ENCODE data around the gene MICB. TPM values are rescaled to one million over a fixed set of nuclear protein-coding genes. Genes with fewer than 3 reads are reported as not detected.
"Not testable (repeated sequence)": the region's sequence is repeated elsewhere in the genome, so short reads cannot be mapped to it uniquely, and the experiment has no call there.

The MICB gene
- total RNA-seq, 1 donor from 2014 or later: 5.8 TPM

DNA sequence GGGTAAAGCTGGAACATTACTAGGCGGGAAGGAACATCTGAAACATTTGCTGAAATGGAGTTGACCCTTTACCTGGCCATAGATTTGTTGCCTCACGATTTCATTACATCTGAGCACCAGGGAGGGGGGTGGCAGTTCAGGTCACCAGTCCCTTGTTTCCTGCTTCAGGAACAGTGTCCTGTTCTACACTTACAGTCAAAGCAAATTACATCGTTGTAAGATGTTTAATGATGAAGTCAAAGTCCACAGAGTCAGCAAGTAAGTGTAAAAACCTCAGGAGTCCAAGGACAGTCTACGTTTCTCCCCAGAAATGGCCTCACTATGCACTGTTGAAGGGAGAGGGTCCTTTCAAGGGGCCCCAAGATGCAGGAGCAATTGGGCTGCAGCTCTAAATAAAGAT lies 8.9 kb upstream of the MICB start:
- peaks cover 7% of the 10 kb centered on the region for H3K4me1 Mint-ChIP-seq (ENCODE audit: low read depth, unreplicated experiment)

DNA sequence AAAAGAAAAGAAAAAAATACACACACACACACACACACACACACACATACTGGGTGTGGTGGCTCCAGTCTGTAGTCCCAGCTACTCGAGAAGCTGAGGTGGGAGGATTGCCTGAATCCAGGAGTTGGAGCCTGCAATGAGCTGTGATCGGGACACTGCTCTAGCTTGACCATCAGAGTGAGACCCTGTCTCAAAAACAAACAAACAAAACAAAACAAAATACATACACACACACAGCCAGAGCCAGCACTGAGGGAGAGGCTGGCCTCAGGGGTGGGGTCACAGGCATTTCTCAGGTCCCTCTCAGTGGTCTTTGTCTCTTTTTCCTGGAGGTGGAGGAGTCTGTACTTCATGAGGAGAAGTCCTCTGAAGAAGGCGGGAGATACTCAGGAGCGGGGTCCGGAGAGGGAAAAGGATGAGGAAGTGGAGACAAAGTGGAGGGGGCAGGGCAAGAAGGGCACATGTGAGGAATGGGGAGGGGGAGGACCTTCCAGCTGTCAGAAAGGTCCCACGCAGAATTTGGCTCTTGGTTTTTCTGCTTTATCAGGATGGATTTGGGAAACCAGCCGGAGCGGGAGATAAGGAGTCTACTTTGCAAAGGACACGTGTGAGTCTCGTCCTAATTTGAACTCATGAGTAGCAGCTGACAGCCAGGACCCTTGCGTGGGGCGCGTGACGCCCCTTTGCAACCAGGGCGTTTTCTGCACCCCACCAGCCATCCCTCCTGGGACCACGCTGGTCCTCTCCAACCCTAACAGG lies 7.7 kb upstream of the MICB start:
- no peaks in the 10 kb centered on the region for H4K20me1 ChIP-seq (ENCODE audit: insufficient read depth, low read length)
- FAIRE-seq (no peak), DNase-seq (ENCODE audit: low read depth) (no peak)
- H3K9me3 ChIP-seq (ENCODE audit: insufficient read depth, low read depth, low read length): no peaks in the 10 kb centered on the region
- H3K4me3 Mint-ChIP-seq (ENCODE audit: unreplicated experiment): no peak overlapping the region
- no peak overlapping the region for H2AFZ ChIP-seq (ENCODE audit: low read depth, low read length)
- H3K27me3 ChIP-seq (ENCODE audit: insufficient read depth, low read length): no peaks in the 10 kb centered on the region
- peaks cover 6% of the 10 kb centered on the region for H3K27me3 Mint-ChIP-seq (ENCODE audit: low read depth, unreplicated experiment)
- H3K9ac ChIP-seq (ENCODE audit: low read length): no peak overlapping the region
- no peak overlapping the region for H3K4me2 ChIP-seq (ENCODE audit: low read length)
- H3K36me3 Mint-ChIP-seq (ENCODE audit: low read depth, unreplicated experiment): no peaks in the 10 kb centered on the region
- no peak overlapping the region for H3K4me3 ChIP-seq (ENCODE audit: insufficient read depth, low read depth, low read length)
- no peak overlapping the region for H3K27ac ChIP-seq (ENCODE audit: low read depth, low read length)
- TF ChIP-seq, protein P1, sequence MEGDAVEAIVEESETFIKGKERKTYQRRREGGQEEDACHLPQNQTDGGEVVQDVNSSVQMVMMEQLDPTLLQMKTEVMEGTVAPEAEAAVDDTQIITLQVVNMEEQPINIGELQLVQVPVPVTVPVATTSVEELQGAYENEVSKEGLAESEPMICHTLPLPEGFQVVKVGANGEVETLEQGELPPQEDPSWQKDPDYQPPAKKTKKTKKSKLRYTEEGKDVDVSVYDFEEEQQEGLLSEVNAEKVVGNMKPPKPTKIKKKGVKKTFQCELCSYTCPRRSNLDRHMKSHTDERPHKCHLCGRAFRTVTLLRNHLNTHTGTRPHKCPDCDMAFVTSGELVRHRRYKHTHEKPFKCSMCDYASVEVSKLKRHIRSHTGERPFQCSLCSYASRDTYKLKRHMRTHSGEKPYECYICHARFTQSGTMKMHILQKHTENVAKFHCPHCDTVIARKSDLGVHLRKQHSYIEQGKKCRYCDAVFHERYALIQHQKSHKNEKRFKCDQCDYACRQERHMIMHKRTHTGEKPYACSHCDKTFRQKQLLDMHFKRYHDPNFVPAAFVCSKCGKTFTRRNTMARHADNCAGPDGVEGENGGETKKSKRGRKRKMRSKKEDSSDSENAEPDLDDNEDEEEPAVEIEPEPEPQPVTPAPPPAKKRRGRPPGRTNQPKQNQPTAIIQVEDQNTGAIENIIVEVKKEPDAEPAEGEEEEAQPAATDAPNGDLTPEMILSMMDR (IDR thresholded peaks at IDR 0.05; ENCODE audit: insufficient read depth, low read depth, low read length): no peak
- H3K79me2 ChIP-seq (ENCODE audit: insufficient read depth, low read length): no peaks in the 10 kb centered on the region
- H3K4me1 Mint-ChIP-seq (ENCODE audit: low read depth, unreplicated experiment): peaks cover 4% of the 10 kb centered on the region
- H3K36me3 ChIP-seq (ENCODE audit: insufficient read depth, low read length): no peaks in the 10 kb centered on the region
- H3K27ac Mint-ChIP-seq (ENCODE audit: unreplicated experiment): no peak overlapping the region
- peaks cover 3% of the 10 kb centered on the region for H3K4me1 ChIP-seq (ENCODE audit: insufficient read depth, low read length)
- H3K9me3 Mint-ChIP-seq (ENCODE audit: unreplicated experiment): peaks cover 3% of the 10 kb centered on the region

More for the DNA sequence above, 8.9 kb upstream of the MICB start:
- H3K36me3 Mint-ChIP-seq (ENCODE audit: low read depth, unreplicated experiment): no peaks in the 10 kb centered on the region
- no peak for DNase-seq (ENCODE audit: low read depth)
- no peaks in the 10 kb centered on the region for H3K9me3 ChIP-seq (ENCODE audit: insufficient read depth, low read depth, low read length)
- TF ChIP-seq, protein P1 (IDR thresholded peaks at IDR 0.05; ENCODE audit: insufficient read depth, low read depth, low read length): no peak
- no peak for TF ChIP-seq EZH2 (IDR thresholded peaks at IDR 0.05; ENCODE audit: insufficient read depth, low read length)
- H3K27ac ChIP-seq (ENCODE audit: low read depth, low read length): no peak overlapping the region
- H3K79me2 ChIP-seq (ENCODE audit: insufficient read depth, low read length): no peaks in the 10 kb centered on the region
- no peak overlapping the region for H3K4me3 Mint-ChIP-seq (ENCODE audit: unreplicated experiment)
- no peak overlapping the region for H3K4me2 ChIP-seq (ENCODE audit: low read length)
- H3K9me3 Mint-ChIP-seq (ENCODE audit: unreplicated experiment): peaks cover 3% of the 10 kb centered on the region
- no peaks in the 10 kb centered on the region for H3K27me3 ChIP-seq (ENCODE audit: insufficient read depth, low read length)
- no peak overlapping the region for H3K9ac ChIP-seq (ENCODE audit: low read length)
- H3K27ac Mint-ChIP-seq (ENCODE audit: unreplicated experiment): no peak overlapping the region
- H2AFZ ChIP-seq (ENCODE audit: low read depth, low read length): no peak overlapping the region
- no peak overlapping the region for H3K4me3 ChIP-seq (ENCODE audit: insufficient read depth, low read depth, low read length)
- peaks cover 6% of the 10 kb centered on the region for H3K27me3 Mint-ChIP-seq (ENCODE audit: low read depth, unreplicated experiment)
- H4K20me1 ChIP-seq (ENCODE audit: insufficient read depth, low read length): no peaks in the 10 kb centered on the region
- H3K4me1 ChIP-seq (ENCODE audit: insufficient read depth, low read length): peaks cover 2% of the 10 kb centered on the region
- H3K36me3 ChIP-seq (ENCODE audit: insufficient read depth, low read length): no peaks in the 10 kb centered on the region
- FAIRE-seq: no peak

DNA sequence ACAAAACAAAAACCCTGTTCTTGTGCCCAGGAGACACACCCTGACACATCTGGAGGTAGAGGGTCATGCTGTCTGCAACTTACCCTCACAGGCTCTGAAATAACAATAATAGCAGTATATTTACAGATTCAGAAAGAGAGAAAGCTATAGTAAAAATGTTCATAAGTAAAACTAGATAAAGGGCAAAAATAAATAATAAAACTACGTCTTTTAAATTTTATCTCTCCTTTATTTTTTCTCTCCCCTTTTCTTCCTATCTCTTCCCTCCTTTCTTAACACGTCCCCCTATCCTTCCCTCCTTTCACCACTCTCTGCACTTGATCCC lies 4.4 kb upstream of the MICB start:
- Histone ChIP-seq H3K4me2 (ENCODE audit: low read length) (peak overlapping the region; percentile 95), H3K4me3 (ENCODE audit: insufficient read depth, low read depth, low read length) (peak overlapping the region; percentile 75), H3K9ac (ENCODE audit: low read length) (peak overlapping the region; percentile 82), H2AFZ (ENCODE audit: low read depth, low read length) (peak overlapping the region; percentile 90)
- Mint-ChIP-seq H3K4me1 (ENCODE audit: low read depth, unreplicated experiment) (peaks cover 10% of the 10 kb centered on the region), H3K4me3 (ENCODE audit: unreplicated experiment) (peak overlapping the region; percentile 87), H3K27me3 (ENCODE audit: low read depth, unreplicated experiment) (peaks cover 14% of the 10 kb centered on the region)
- not testable (repeated sequence) for H4K20me1 ChIP-seq (ENCODE audit: insufficient read depth, low read length); H3K4me1 ChIP-seq (ENCODE audit: insufficient read depth, low read length); H3K27ac ChIP-seq (ENCODE audit: low read depth, low read length); H3K27ac Mint-ChIP-seq (ENCODE audit: unreplicated experiment); H3K9me3 ChIP-seq (ENCODE audit: insufficient read depth, low read depth, low read length); H3K9me3 Mint-ChIP-seq (ENCODE audit: unreplicated experiment); H3K36me3 Mint-ChIP-seq (ENCODE audit: low read depth, unreplicated experiment); H3K79me2 ChIP-seq (ENCODE audit: insufficient read depth, low read length); H3K27me3 ChIP-seq (ENCODE audit: insufficient read depth, low read length); H3K36me3 ChIP-seq (ENCODE audit: insufficient read depth, low read length); DNase-seq (ENCODE audit: low read depth); FAIRE-seq
